NCI-H2196 (cell line): ENCODE results near the gene ZNRF1.
A peak's percentile ranks its signal among the peaks of the same experiment; 100 is the strongest.

ENCODE experiments used
- DNase-seq: peaks from one replicate; lab custom pipeline; 2025; ENCODE audit not compliant: unreplicated experiment; lab: John Stamatoyannopoulos, UW

Gene ZNRF1

GRCh38 chr16:75138636-75139035 is 139.8 kb downstream of the ZNRF1 start:
- no peak for DNase-seq

- DNase-seq, result peak; percentile 14
Observed at GRCh38 chr16:75139498-75139897, 140.7 kb downstream of the ZNRF1 start.

GRCh38 chr16:75143941-75144340 is 145.1 kb downstream of the ZNRF1 start:
- DNase-seq, result no peak

GRCh38 chr16:75147968-75148310 is 149.1 kb downstream of the ZNRF1 start:
- no peak for DNase-seq

- DNase-seq, result peak; percentile 81
Observed at GRCh38 chr16:75148311-75149195, 149.7 kb downstream of the ZNRF1 start, which contains the start of gene ZFP1. Gene ZFP1 (plus strand): TSS chr16:75148524. CDS start chr16:75152952, 4,428 bp downstream.

GRCh38 chr16:75151798-75152197 is 153.0 kb downstream of the ZNRF1 start:
- no peak for DNase-seq

GRCh38 chr16:75152635-75153034 is 153.8 kb downstream of the ZNRF1 start:
- no peak for DNase-seq

GRCh38 chr16:75160386-75160785 is 161.6 kb downstream of the ZNRF1 start:
- no peak for DNase-seq
